GM18861 (cell line): ENCODE data around the gene SPEG.

Experiments used
- ATAC-seq: cut with Tn5 transposase; IDR thresholded peaks from one replicate; pipeline ENCODE4 v1.9.1; 2021; ENCODE audit not compliant: unreplicated experiment

The SPEG gene

GRCh38 chr2:219492575-219492974 lies 57.9 kb downstream of the SPEG start:
- no peak for ATAC-seq

- ATAC-seq, result no peak
Observed at GRCh38 chr2:219493086-219493485, 58.4 kb downstream of the SPEG start.

- no peak for ATAC-seq
Observed at GRCh38 chr2:219494952-219495530, 60.4 kb downstream of the SPEG start.

GRCh38 chr2:219495531-219496122 lies 61.0 kb downstream of the SPEG start:
- ATAC-seq, result peak; percentile 25

GRCh38 chr2:219496247-219496824 lies 61.7 kb downstream of the SPEG start:
- ATAC-seq, result no peak

GRCh38 chr2:219496825-219497494 lies 62.3 kb downstream of the SPEG start:
- no peak for ATAC-seq

GRCh38 chr2:219497495-219498279 lies 63.0 kb downstream of the SPEG start:
- ATAC-seq, result no peak

- ATAC-seq, result peak; percentile 94
Observed at GRCh38 chr2:219498280-219499057, 63.8 kb downstream of the SPEG start, which contains the start of gene GMPPA. TSS of gene GMPPA (plus strand) at chr2:219498891. CDS start at chr2:219499976, 1,085 bp downstream.

- no peak for ATAC-seq
Observed at GRCh38 chr2:219499058-219499307, 64.3 kb downstream of the SPEG start.

GRCh38 chr2:219499555-219499954 lies 64.9 kb downstream of the SPEG start:
- ATAC-seq, result no peak

GRCh38 chr2:219500135-219500534 lies 65.5 kb downstream of the SPEG start:
- no peak for ATAC-seq

- no peak for ATAC-seq
Observed at GRCh38 chr2:219501849-219502248, 67.2 kb downstream of the SPEG start.

GRCh38 chr2:219502618-219503017 lies 68.0 kb downstream of the SPEG start:
- no peak for ATAC-seq

GRCh38 chr2:219505585-219505984 lies 70.9 kb downstream of the SPEG start:
- ATAC-seq, result no peak

GRCh38 chr2:219506153-219506801 lies 71.6 kb downstream of the SPEG start:
- ATAC-seq, result no peak

- no peak for ATAC-seq
Observed at GRCh38 chr2:219506802-219507526, 72.3 kb downstream of the SPEG start.

GRCh38 chr2:219507581-219508443 lies 73.2 kb downstream of the SPEG start:
- no peak for ATAC-seq

GRCh38 chr2:219508444-219508734 lies 73.7 kb downstream of the SPEG start:
- no peak for ATAC-seq
